Hepatocyte (in vitro differentiated cells): ENCODE results near the gene RPS6KA2.

ENCODE experiments used
- EZH2 ChIP-seq: fragments of 200-600 bp; sonication (generic); IDR thresholded peaks from 2 replicates; pipeline ENCODE4 v1.6.1; 2016; ENCODE audit warnings: antibody characterized with exemption, mild to moderate bottlenecking, borderline replicate concordance
- EZH2phosphoT487 ChIP-seq: fragments of 200-600 bp; sonication (generic); IDR thresholded peaks from one replicate; pipeline ENCODE4 v1.6.1; 2018; ENCODE audit warnings: antibody characterized with exemption, mild to moderate bottlenecking, low read depth, moderate library complexity; ENCODE audit not compliant: unreplicated experiment, severe bottlenecking
- TF ChIP-seq, protein P1 (sequence below): fragments of 200-600 bp; sonication (generic); IDR thresholded peaks from 2 replicates; pipeline ENCODE4 v1.5.1; 2016; ENCODE audit warnings: antibody characterized with exemption, mild to moderate bottlenecking; ENCODE audit not compliant: poor library complexity

DNA sequence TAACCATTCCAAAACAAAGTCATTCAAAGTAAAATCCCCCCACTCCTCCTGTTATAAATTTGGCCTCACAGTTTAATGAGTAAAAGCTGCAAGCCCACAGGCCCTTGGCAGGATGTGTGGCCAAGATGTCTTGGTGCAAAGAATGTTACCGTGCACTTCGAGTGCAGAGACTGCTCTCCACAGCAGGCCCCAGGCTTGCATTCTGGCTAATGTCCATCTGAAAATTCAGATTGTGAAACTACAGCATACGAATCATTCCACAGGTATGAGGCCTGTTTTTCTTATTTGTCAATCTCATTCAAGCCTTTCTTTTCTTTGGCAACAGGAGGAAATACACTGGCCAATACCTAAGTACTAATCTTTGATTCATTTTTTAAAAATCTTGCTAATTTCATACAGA is 7.1 kb downstream of the RPS6KA2 start:
- TF ChIP-seq, protein P1, sequence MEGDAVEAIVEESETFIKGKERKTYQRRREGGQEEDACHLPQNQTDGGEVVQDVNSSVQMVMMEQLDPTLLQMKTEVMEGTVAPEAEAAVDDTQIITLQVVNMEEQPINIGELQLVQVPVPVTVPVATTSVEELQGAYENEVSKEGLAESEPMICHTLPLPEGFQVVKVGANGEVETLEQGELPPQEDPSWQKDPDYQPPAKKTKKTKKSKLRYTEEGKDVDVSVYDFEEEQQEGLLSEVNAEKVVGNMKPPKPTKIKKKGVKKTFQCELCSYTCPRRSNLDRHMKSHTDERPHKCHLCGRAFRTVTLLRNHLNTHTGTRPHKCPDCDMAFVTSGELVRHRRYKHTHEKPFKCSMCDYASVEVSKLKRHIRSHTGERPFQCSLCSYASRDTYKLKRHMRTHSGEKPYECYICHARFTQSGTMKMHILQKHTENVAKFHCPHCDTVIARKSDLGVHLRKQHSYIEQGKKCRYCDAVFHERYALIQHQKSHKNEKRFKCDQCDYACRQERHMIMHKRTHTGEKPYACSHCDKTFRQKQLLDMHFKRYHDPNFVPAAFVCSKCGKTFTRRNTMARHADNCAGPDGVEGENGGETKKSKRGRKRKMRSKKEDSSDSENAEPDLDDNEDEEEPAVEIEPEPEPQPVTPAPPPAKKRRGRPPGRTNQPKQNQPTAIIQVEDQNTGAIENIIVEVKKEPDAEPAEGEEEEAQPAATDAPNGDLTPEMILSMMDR, result no peak
- TF ChIP-seq EZH2, result no peak
- no peak for TF ChIP-seq EZH2phosphoT487
